ENCODE data around the gene ZNF503.

The ZNF503 gene

GRCh38 chr10:75431180-75432111, 29.9 kb upstream of the ZNF503 start, which contains the start of gene LRMDA:
Gene LRMDA (plus strand): TSS chr10:75431624.
- no peak for FAIRE-seq

- no peak for FAIRE-seq
Measured at GRCh38 chr10:75430000-75430763, 28.6 kb upstream of the ZNF503 start.

- FAIRE-seq: no peak
Measured at GRCh38 chr10:75429159-75429827, 27.7 kb upstream of the ZNF503 start.

GRCh38 chr10:75428434-75429158, 27.0 kb upstream of the ZNF503 start:
- FAIRE-seq: no peak

- FAIRE-seq: no peak
Measured at GRCh38 chr10:75427951-75428350, 26.4 kb upstream of the ZNF503 start.

- FAIRE-seq: no peak
Measured at GRCh38 chr10:75426880-75427279, 25.3 kb upstream of the ZNF503 start.

- FAIRE-seq: no peak
Measured at GRCh38 chr10:75425291-75426079, 23.9 kb upstream of the ZNF503 start.

GRCh38 chr10:75424571-75424970, 23.0 kb upstream of the ZNF503 start:
- no peak for FAIRE-seq

GRCh38 chr10:75422913-75423312, 21.3 kb upstream of the ZNF503 start:
- no peak for FAIRE-seq

- FAIRE-seq: no peak
Measured at GRCh38 chr10:75418712-75419111, 17.1 kb upstream of the ZNF503 start.

GRCh38 chr10:75418293-75418692, 16.7 kb upstream of the ZNF503 start:
- FAIRE-seq: no peak

- no peak for FAIRE-seq
Measured at GRCh38 chr10:75417522-75417927, 16.0 kb upstream of the ZNF503 start.

- no peak for FAIRE-seq
Measured at GRCh38 chr10:75414527-75414926, 13.0 kb upstream of the ZNF503 start.

GRCh38 chr10:75410132-75411005, 8.8 kb upstream of the ZNF503 start:
- no peak for FAIRE-seq

- no peak for FAIRE-seq
Measured at GRCh38 chr10:75408911-75409885, 7.6 kb upstream of the ZNF503 start.

GRCh38 chr10:75408509-75408875, 6.9 kb upstream of the ZNF503 start:
- FAIRE-seq: no peak

GRCh38 chr10:75407713-75408508, 6.3 kb upstream of the ZNF503 start:
- FAIRE-seq: no peak

- no peak for FAIRE-seq
Measured at GRCh38 chr10:75407224-75407712, 5.7 kb upstream of the ZNF503 start.

Data from TTC549 (cell line).